HepG2 (cell line): ENCODE measurements around the gene AMIGO1. TPM values are rescaled to one million over a fixed set of nuclear protein-coding genes. Genes with fewer than 3 reads are reported as not detected.
A peak's percentile ranks its signal among the peaks of the same experiment; 100 is the strongest.

Experiments used
- ATAC-seq: fragments of 200-7000 bp; cut with Tn5 transposase; 3 replicates; pipeline ENCODE4 v1.9.1; 2020; ENCODE audit warnings: mild to moderate bottlenecking, moderate library complexity
- BruUV-seq: library from RNA; stranded (reverse); fragments of 400-500 nt; replicated peaks from 2 replicates; lab custom pipeline; 2021; lab: Mats Ljungman, UMichigan
- CTCF ChIA-PET: fragments of 300-600 bp; formaldehyde crosslinking; extraction: SDS; loops from one replicate; lab custom pipeline; 2021; ENCODE audit warnings: low total read pairs, inconsistent platforms, low intra/inter-chr PET ratio; lab: Yijun Ruan, JAX
- POLR2A ChIA-PET: fragments of 350-600 bp; sonication (Branson Sonifier 250); formaldehyde crosslinking; loops from one replicate; lab custom pipeline; 2020; ENCODE audit warnings: antibody characterized with exemption, inconsistent platforms; lab: Yijun Ruan, JAX
- DNase-seq: peaks from one replicate; pipeline ENCODE4 v3.0.0-alpha.2; 2015; ENCODE audit warnings: low spot score
- FAIRE-seq: peaks from 3 replicates; lab custom pipeline; 2011; peaks lifted over from hg19 to GRCh38; lab: Jason Lieb, UNC
- H2AFZ ChIP-seq: one replicate; pipeline ENCODE4 v1.6.1; 2011; ENCODE audit warnings: low read length, inconsistent platforms
- H3K27ac ChIP-seq: fragments of 300-600 bp; 3 replicates; pipeline ENCODE4 v1.8.0; 2011; ENCODE audit warnings: mixed run types, mild to moderate bottlenecking, mixed read lengths, low read length, inconsistent platforms; ENCODE audit not compliant: insufficient read depth; ENCODE audit errors: extremely low read length
- H3K27me3 ChIP-seq, 2 experiments: fragments of 200-600 bp in 1 of 2; 2 replicates in 1 of 2; 3 replicates in 1 of 2; pipeline versions ENCODE4 v1.6.0 to v1.8.0; 2011; ENCODE audit warnings: low read length in 2 of 2, mild to moderate bottlenecking in 2 of 2, moderate library complexity in 2 of 2, inconsistent platforms in 1 of 2; ENCODE audit not compliant: insufficient read depth in 2 of 2, control insufficient read depth in 1 of 2
- H3K36me3 ChIP-seq, 2 experiments: fragments of 200-600 bp in 1 of 2; replicated peaks in 1 of 2; 2 replicates in 1 of 2; 3 replicates in 1 of 2; pipeline versions ENCODE4 v1.5.1 to v1.8.0; 2011; ENCODE audit warnings: low read length in 2 of 2, inconsistent platforms in 1 of 2; ENCODE audit not compliant: insufficient read depth in 2 of 2, control insufficient read depth in 1 of 2
- H3K4me1 ChIP-seq: 2 replicates; pipeline ENCODE4 v1.5.1; 2012; ENCODE audit warnings: low read length, inconsistent platforms; ENCODE audit not compliant: insufficient read depth
- H3K4me2 ChIP-seq: 2 replicates; pipeline ENCODE4 v1.6.0; 2011; ENCODE audit warnings: low read depth, low read length, inconsistent platforms
- H3K4me3 ChIP-seq, 3 experiments: fragments of 200-600 bp in 1 of 3; sonication (generic), shearing (Covaris generic) in 1 of 3; replicated peaks in 1 of 3; 2 replicates each; pipeline ENCODE4 v1.5.1; 2011 to 2016; ENCODE audit warnings: low read length in 3 of 3, inconsistent platforms in 2 of 3, low read depth in 2 of 3, mild to moderate bottlenecking in 2 of 3, control low read depth in 1 of 3, mixed read lengths in 1 of 3; ENCODE audit not compliant: insufficient read depth in 1 of 3
- H3K79me2 ChIP-seq: one replicate; pipeline ENCODE4 v1.6.1; 2011; ENCODE audit warnings: low read length, inconsistent platforms; ENCODE audit not compliant: insufficient read depth
- H3K9ac ChIP-seq: 2 replicates; pipeline ENCODE4 v1.6.0; 2011; ENCODE audit warnings: mild to moderate bottlenecking, low read depth, low read length, inconsistent platforms; ENCODE audit not compliant: insufficient read depth
- H3K9me3 ChIP-seq: 2 replicates; pipeline ENCODE4 v1.5.1; 2012; ENCODE audit warnings: mild to moderate bottlenecking, low read length
- H4K20me1 ChIP-seq: 2 replicates; pipeline ENCODE4 v1.6.0; 2011; ENCODE audit warnings: inconsistent platforms, mild to moderate bottlenecking, low read length, moderate library complexity; ENCODE audit not compliant: insufficient read depth
- ATF7-NPFF ChIP-seq: sonication (generic); formaldehyde crosslinking; IDR thresholded peaks from 2 replicates; pipeline ENCODE4 v1.8.1; 2023; ENCODE audit warnings: mild to moderate bottlenecking, low read depth, missing genetic modification reagents, moderate library complexity
- NFYC ChIP-seq: IDR thresholded peaks from 2 replicates; pipeline ENCODE4 v1.6.1; 2016; ENCODE audit warnings: missing genetic modification reagents, missing compliant biosample characterization
- NR1H2 ChIP-seq: sonication (generic); formaldehyde crosslinking; IDR thresholded peaks from 2 replicates; pipeline ENCODE4 v1.8.1; 2022; ENCODE audit warnings: low read depth, missing genetic modification reagents, borderline replicate concordance
- SETDB1 ChIP-seq: sonication (generic); formaldehyde crosslinking; IDR thresholded peaks from 2 replicates; pipeline ENCODE4 v1.5.1; 2020; ENCODE audit warnings: missing genetic modification reagents, mild to moderate bottlenecking, borderline replicate concordance
- SRSF9 ChIP-seq: fragments of 200-400 bp; formaldehyde crosslinking; IDR thresholded peaks from 2 replicates; pipeline ENCODE4 v1.6.1; 2018; ENCODE audit warnings: borderline replicate concordance, mild to moderate bottlenecking, low read depth, low read length; ENCODE audit not compliant: insufficient read depth, poor library complexity, severe bottlenecking
- TFDP2 ChIP-seq: sonication (generic); formaldehyde crosslinking; IDR thresholded peaks from 2 replicates; pipeline ENCODE4 v1.4.0; 2020; ENCODE audit warnings: missing genetic modification reagents
- XRCC5 ChIP-seq: fragments of 200-400 bp; formaldehyde crosslinking; optimal IDR thresholded peaks from 2 replicates; pipeline ENCODE3; 2017; ENCODE audit warnings: mild to moderate bottlenecking, low read length
- ZBTB37 ChIP-seq: sonication (generic); formaldehyde crosslinking; IDR thresholded peaks from 2 replicates; pipeline ENCODE4 v1.4.0; 2020; ENCODE audit warnings: mild to moderate bottlenecking, missing genetic modification reagents
- ZFP1 ChIP-seq: IDR thresholded peaks from 2 replicates; pipeline ENCODE4 v1.6.1; 2016
- ZNF160 ChIP-seq: sonication (generic); formaldehyde crosslinking; IDR thresholded peaks from 2 replicates; pipeline ENCODE4 v1.8.0; 2022; ENCODE audit warnings: mild to moderate bottlenecking, inconsistent platforms, missing genetic modification reagents
- ZNF326 ChIP-seq: sonication (generic); formaldehyde crosslinking; IDR thresholded peaks from 2 replicates; pipeline ENCODE4 v1.4.0; 2020; ENCODE audit warnings: missing genetic modification reagents, borderline replicate concordance
- ZNF558 ChIP-seq: sonication (generic); formaldehyde crosslinking; IDR thresholded peaks from 2 replicates; pipeline ENCODE4 v1.9.0; 2022; ENCODE audit warnings: mild to moderate bottlenecking, missing genetic modification reagents, borderline replicate concordance
- ZNF615 ChIP-seq: sonication (generic); formaldehyde crosslinking; IDR thresholded peaks from 2 replicates; pipeline ENCODE4 v1.5.0; 2020; ENCODE audit warnings: mild to moderate bottlenecking, missing genetic modification reagents, borderline replicate concordance
- WGBS: methylation state at CpG from one replicate; pipeline ENCODE4 v1.1.6; 2017; ENCODE audit warnings: low lambda C conversion rate; 5-methylcytosine and 5-hydroxymethylcytosine counted together
- in situ Hi-C: cut with HindIII; loops from 2 replicates; pipeline ENCODE4 v1.10.0; 2017; ENCODE audit warnings: low pct_unique_long_range_greater_than_20kb; ENCODE audit not compliant: extremely low pct_ligation_motif_present
- intact Hi-C: fragments of 100-400 bp; cut with micrococcal nuclease; formaldehyde crosslinking; loops from one replicate; pipeline ENCODE4 v1.10.0; 2022; ENCODE audit not compliant: unreplicated experiment
- polyA plus RNA-seq, 8 experiments: library from polyadenylated mRNA; depleted of rRNA in 3 of 8; stranded (reverse) in 7 of 8; unstranded in 1 of 8; fragments of >200 nt; fragmentation: Illumina TruSeq in 4 of 8; extraction: Trizol in 4 of 8; gene quantifications; 2 replicates each; pipeline versions ENCODE4 v1.2.1 to v1.2.3, GENCODE V29; 2011 to 2016; ENCODE audit warnings: low read depth in 4 of 8, missing spikeins in 1 of 8, mixed read lengths in 1 of 8; ENCODE audit not compliant: insufficient read depth in 1 of 8
- total RNA-seq, 5 experiments: library from RNA; depleted of rRNA; stranded (reverse); fragments of >200 nt; fragmentation: Illumina TruSeq; extraction: Trizol; gene quantifications; 2 replicates each; pipeline ENCODE4 v1.2.3, GENCODE V29; 2016; ENCODE audit warnings: low read depth in 1 of 5
- TF ChIP-seq, protein P1 (sequence below): IDR thresholded peaks from 2 replicates; pipeline ENCODE4 v1.6.1; 2016; ENCODE audit warnings: missing genetic modification reagents, missing compliant biosample characterization
- TF ChIP-seq, protein P2 (sequence below): sonication (generic); formaldehyde crosslinking; IDR thresholded peaks from 2 replicates; pipeline ENCODE4 v1.5.0; 2020; ENCODE audit warnings: mild to moderate bottlenecking, missing genetic modification reagents
- TF ChIP-seq, protein P3 (sequence below): sonication (generic); formaldehyde crosslinking; IDR thresholded peaks from 2 replicates; pipeline ENCODE4 v1.4.0; 2020; ENCODE audit warnings: missing genetic modification reagents

The AMIGO1 gene
- total and polyA plus RNA-seq, 2 of the 13 experiments (the other 11 are each of a cell fraction or from before 2014, with no cell fraction given) = 0.40 to 1.3 TPM

DNA sequence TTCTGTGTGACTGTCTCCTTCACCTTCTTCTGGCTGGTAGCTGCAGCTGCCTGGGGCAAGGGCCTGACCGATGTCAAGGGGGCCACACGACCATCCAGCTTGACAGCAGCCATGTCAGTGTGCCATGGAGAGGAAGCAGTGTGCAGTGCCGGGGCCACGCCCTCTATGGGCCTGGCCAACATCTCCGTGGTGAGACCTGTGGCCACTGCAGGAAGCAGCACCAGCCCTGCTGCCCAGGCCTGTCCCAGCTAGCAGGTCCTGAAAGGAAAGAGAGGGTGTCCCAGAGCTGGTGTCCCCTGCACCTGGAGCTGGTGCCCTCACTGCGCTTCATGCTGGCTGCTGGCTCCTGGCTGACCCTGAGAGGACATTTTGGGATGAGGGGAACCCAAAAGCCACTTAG, 31.7 kb downstream of the AMIGO1 start:
- no peaks in the 10 kb centered on the region for H3K79me2 ChIP-seq
- no peak for TF ChIP-seq NR1H2 (CRISPR knock-in tag)
- no peak for TF ChIP-seq ZNF326 (CRISPR knock-in tag)
- TF ChIP-seq TFDP2 (CRISPR knock-in tag) = no peak
- no peak for TF ChIP-seq ZFP1 (CRISPR knock-in tag)
- no peak for TF ChIP-seq SRSF9
- no peak for TF ChIP-seq NFYC (CRISPR knock-in tag)
- TF ChIP-seq SETDB1 (CRISPR knock-in tag) = no peak
- TF ChIP-seq ZNF558 (CRISPR knock-in tag) = no peak
- no peak for TF ChIP-seq ZNF160 (CRISPR knock-in tag)
- no peak for TF ChIP-seq ZNF615 (CRISPR knock-in tag)
- no peak for TF ChIP-seq ATF7-NPFF (CRISPR knock-in tag)
- TF ChIP-seq XRCC5 = no peak
- TF ChIP-seq, protein P1, sequence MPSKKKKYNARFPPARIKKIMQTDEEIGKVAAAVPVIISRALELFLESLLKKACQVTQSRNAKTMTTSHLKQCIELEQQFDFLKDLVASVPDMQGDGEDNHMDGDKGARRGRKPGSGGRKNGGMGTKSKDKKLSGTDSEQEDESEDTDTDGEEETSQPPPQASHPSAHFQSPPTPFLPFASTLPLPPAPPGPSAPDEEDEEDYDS (CRISPR knock-in tag) = no peak
- TF ChIP-seq ZBTB37 (CRISPR knock-in tag) = no peak
- TF ChIP-seq, protein P2, sequence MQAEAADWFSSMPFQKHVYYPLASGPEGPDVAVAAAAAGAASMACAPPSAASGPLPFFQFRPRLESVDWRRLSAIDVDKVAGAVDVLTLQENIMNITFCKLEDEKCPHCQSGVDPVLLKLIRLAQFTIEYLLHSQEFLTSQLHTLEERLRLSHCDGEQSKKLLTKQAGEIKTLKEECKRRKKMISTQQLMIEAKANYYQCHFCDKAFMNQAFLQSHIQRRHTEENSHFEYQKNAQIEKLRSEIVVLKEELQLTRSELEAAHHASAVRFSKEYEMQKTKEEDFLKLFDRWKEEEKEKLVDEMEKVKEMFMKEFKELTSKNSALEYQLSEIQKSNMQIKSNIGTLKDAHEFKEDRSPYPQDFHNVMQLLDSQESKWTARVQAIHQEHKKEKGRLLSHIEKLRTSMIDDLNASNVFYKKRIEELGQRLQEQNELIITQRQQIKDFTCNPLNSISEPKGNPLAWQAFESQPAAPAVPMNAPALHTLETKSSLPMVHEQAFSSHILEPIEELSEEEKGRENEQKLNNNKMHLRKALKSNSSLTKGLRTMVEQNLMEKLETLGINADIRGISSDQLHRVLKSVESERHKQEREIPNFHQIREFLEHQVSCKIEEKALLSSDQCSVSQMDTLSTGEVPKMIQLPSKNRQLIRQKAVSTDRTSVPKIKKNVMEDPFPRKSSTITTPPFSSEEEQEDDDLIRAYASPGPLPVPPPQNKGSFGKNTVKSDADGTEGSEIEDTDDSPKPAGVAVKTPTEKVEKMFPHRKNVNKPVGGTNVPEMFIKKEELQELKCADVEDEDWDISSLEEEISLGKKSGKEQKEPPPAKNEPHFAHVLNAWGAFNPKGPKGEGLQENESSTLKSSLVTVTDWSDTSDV (CRISPR knock-in tag) = no peak
- TF ChIP-seq, protein P3, sequence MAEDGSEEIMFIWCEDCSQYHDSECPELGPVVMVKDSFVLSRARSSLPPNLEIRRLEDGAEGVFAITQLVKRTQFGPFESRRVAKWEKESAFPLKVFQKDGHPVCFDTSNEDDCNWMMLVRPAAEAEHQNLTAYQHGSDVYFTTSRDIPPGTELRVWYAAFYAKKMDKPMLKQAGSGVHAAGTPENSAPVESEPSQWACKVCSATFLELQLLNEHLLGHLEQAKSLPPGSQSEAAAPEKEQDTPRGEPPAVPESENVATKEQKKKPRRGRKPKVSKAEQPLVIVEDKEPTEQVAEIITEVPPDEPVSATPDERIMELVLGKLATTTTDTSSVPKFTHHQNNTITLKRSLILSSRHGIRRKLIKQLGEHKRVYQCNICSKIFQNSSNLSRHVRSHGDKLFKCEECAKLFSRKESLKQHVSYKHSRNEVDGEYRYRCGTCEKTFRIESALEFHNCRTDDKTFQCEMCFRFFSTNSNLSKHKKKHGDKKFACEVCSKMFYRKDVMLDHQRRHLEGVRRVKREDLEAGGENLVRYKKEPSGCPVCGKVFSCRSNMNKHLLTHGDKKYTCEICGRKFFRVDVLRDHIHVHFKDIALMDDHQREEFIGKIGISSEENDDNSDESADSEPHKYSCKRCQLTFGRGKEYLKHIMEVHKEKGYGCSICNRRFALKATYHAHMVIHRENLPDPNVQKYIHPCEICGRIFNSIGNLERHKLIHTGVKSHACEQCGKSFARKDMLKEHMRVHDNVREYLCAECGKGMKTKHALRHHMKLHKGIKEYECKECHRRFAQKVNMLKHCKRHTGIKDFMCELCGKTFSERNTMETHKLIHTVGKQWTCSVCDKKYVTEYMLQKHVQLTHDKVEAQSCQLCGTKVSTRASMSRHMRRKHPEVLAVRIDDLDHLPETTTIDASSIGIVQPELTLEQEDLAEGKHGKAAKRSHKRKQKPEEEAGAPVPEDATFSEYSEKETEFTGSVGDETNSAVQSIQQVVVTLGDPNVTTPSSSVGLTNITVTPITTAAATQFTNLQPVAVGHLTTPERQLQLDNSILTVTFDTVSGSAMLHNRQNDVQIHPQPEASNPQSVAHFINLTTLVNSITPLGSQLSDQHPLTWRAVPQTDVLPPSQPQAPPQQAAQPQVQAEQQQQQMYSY (CRISPR knock-in tag) = no peak
- TF ChIP-seq, all 625 proteins: peak for 0
- Histone ChIP-seq H3K4me2 (no peak overlapping the region), H3K27me3 (peaks cover 1 to 33% of the 10 kb centered on the region in 2 experiments; a peak in 4 of 5 replicates), H3K9me3 (no peaks in the 10 kb centered on the region), H3K4me3 (no peak overlapping the region), H3K36me3 (no peaks in the 10 kb centered on the region), H2AFZ (no peak overlapping the region), H3K27ac (no peak overlapping the region), H4K20me1 (no peaks in the 10 kb centered on the region), H3K4me1 (peaks cover 1% of the 10 kb centered on the region; the same call in 1 of the 2 replicates), H3K9ac (no peak overlapping the region)
- DNase-seq = no peak
- no peak for FAIRE-seq
- intact Hi-C loops = no loop called here
- in situ Hi-C loops = no loop called here
- CTCF ChIA-PET = no interaction called here
- WGBS = 43% methylated on average over 3 of the region's 6 CpGs
- ATAC-seq = peak; percentile 59
- POLR2A ChIA-PET = no interaction called here
- no TSS peak for BruUV-seq
